ENCODE data around the gene TMEM131. TPM values are rescaled to one million over a fixed set of nuclear protein-coding genes. Genes with fewer than 3 reads are reported as not detected.
"Not testable (repeated sequence)": the region's sequence is repeated elsewhere in the genome, so short reads cannot be mapped to it uniquely, and the experiment has no call there.

The TMEM131 gene
- total RNA-seq, 2 donors from 2014 or later = 49.5 to 52.0 TPM

DNA sequence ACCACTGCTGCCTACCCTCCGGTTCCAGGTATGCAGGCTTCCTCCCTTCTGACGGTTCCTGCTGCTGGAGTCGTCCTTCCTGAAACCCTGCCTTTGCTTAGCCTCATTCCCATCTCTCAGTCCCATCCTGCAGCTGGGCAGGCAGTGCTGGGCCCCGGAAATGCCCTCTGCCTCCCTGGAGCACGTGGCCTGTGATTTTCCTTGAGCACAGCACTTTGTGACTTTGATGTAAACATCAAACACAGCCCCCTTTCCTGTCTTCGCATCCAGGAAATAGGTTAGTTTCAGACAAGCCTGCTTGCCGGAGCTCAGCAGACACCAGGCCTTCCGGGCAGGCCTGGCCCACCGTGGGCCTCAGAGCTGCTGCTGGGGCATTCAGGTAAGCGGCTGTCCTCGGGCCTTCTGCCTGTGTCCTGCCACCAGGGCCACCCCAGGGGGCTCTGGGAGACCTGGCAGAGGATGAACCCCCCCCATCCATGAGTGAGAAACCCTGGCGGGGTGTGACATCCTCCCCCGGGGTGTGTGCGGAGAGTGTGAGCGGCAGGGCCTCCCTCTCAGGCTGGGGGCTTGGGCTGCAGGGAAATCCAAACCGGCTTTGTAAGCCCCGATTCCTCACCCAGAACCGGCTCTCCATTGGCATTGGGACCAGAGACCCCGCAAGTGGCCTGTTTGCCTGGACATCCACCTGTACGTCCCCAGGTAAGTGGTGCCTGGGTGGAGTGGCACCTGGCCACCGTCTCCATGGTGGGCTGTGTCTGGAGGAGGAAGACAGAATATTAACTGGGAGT lies 282.3 kb downstream of the TMEM131 start, which contains the start of gene ZAP70:
TSS of gene ZAP70 (plus strand) at position 281 of the 788 bp plus-strand sequence. CDS start 10,461 bp downstream, outside the sequence.
- Histone ChIP-seq H3K4me3 (peak within 1 kb of the TSS; percentile 32), H3K27ac (no peak within 1 kb of the TSS), H3K36me3 (no peaks in the 10 kb centered on the region), H3K4me1 (ENCODE audit: control insufficient read depth in 1 of 2, low read depth in 2 of 2) (no peaks in the 10 kb centered on the region), H3K27me3 (replicated peaks; ENCODE audit: insufficient read depth) (no peaks in the 10 kb centered on the region), H3K9me3 (no peaks in the 10 kb centered on the region)
- DNase-seq (ENCODE audit: low spot score) (no peak), ATAC-seq (ENCODE audit: insufficient number of reproducible peaks, low FRiP score, low read depth) (no peak)
- TF ChIP-seq, protein P1, sequence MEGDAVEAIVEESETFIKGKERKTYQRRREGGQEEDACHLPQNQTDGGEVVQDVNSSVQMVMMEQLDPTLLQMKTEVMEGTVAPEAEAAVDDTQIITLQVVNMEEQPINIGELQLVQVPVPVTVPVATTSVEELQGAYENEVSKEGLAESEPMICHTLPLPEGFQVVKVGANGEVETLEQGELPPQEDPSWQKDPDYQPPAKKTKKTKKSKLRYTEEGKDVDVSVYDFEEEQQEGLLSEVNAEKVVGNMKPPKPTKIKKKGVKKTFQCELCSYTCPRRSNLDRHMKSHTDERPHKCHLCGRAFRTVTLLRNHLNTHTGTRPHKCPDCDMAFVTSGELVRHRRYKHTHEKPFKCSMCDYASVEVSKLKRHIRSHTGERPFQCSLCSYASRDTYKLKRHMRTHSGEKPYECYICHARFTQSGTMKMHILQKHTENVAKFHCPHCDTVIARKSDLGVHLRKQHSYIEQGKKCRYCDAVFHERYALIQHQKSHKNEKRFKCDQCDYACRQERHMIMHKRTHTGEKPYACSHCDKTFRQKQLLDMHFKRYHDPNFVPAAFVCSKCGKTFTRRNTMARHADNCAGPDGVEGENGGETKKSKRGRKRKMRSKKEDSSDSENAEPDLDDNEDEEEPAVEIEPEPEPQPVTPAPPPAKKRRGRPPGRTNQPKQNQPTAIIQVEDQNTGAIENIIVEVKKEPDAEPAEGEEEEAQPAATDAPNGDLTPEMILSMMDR (IDR thresholded peaks at IDR 0.05) = no peak

DNA sequence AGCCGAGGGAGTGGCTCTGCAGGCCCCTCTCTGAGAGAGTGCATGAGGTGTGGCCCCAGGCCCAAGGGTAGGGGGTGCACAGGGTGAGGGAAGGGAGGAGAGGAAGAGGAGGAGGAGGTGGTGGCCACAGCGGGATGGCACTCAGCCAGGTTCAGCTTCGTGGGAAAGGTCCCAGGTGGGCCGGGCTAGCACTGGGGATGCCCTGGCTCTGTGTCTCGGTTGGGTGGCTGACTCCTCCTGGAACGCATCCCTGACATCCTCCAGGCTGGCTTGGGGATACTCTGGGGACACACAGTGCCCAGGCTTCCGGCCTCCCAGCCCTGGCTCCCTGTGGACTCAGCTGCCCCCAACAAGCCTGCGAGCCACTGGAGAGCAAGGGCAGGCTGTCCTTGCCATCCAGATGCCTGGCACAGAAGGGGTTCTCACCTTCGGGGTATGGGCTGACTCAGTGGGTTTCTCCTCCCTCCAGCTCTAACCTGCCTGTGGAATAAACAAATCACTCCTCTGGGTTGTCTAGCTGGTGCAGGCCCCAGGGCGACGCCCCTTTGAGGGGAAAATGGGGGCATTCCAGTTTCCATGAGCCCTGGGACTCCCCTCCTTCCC lies 283.0 kb downstream of the TMEM131 start:
- Histone ChIP-seq H3K27me3 (replicated peaks; ENCODE audit: insufficient read depth) (no peaks in the 10 kb centered on the region), H3K4me3 (no peak overlapping the region), H3K4me1 (ENCODE audit: control insufficient read depth in 1 of 2, low read depth in 2 of 2) (no peaks in the 10 kb centered on the region), H3K9me3 (no peaks in the 10 kb centered on the region), H3K27ac (no peak overlapping the region), H3K36me3 (no peaks in the 10 kb centered on the region)
- ATAC-seq (ENCODE audit: insufficient number of reproducible peaks, low FRiP score, low read depth) (no peak), DNase-seq (ENCODE audit: low spot score) (no peak)
- TF ChIP-seq, protein P1 (IDR thresholded peaks at IDR 0.05) = no peak

DNA sequence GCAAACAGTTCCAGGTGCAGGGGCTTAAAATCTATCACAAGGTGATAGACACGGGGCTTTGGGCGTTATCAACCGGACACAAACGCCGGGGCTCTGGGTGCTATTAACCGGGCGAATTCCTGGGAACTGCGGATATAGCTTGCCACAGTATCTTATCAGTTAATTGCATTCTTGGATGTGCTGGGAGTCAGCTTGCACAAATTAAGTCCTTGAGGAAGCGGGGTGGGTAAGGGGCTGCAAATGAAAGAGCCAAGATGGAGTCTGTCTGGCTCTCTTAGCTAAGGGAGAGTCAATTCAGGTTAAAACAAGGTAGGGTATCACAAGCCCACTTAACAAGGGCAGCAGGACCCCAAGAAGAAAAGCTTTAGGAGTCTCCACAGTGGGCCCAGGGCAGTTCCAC lies 283.6 kb downstream of the TMEM131 start:
- H3K4me3 ChIP-seq; H3K27me3 ChIP-seq (replicated peaks; ENCODE audit: insufficient read depth); ATAC-seq (ENCODE audit: insufficient number of reproducible peaks, low FRiP score, low read depth); H3K36me3 ChIP-seq; DNase-seq (ENCODE audit: low spot score); H3K9me3 ChIP-seq; H3K4me1 ChIP-seq (ENCODE audit: control insufficient read depth in 1 of 2, low read depth in 2 of 2); H3K27ac ChIP-seq: not testable (repeated sequence)

GRCh38 chr2:97711394-97711711 lies 284.4 kb downstream of the TMEM131 start:
- H3K27ac ChIP-seq = no peak overlapping the region
- no peak overlapping the region for H3K4me3 ChIP-seq
- TF ChIP-seq, protein P1 (IDR thresholded peaks at IDR 0.05) = no peak
- ATAC-seq (ENCODE audit: insufficient number of reproducible peaks, low FRiP score, low read depth) = no peak
- no peaks in the 10 kb centered on the region for H3K27me3 ChIP-seq (replicated peaks; ENCODE audit: insufficient read depth)
- DNase-seq (ENCODE audit: low spot score) = no peak
- H3K36me3 ChIP-seq = no peaks in the 10 kb centered on the region
- H3K4me1 ChIP-seq (ENCODE audit: control insufficient read depth in 1 of 2, low read depth in 2 of 2) = no peaks in the 10 kb centered on the region
- no peaks in the 10 kb centered on the region for H3K9me3 ChIP-seq

DNA sequence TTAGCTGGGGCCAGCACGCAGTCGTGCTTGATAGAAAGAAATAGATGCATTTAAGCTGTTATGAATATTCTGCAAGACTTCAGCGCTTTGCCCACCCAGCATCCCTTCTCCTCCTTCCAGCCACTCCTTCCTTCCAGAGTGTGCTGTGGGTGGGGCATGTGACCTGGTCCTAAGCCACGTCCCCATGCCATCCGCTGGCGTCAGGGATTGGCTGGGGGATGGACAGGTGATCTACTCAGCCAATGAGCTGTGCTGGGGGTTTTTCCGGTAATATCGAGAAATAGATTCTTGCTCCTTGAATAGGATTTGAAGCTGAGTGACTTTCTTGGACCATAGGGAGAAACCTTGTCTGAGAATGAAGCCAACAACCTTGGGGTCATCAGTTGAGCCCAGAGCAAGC lies 287.1 kb downstream of the TMEM131 start:
- H3K27me3 ChIP-seq (replicated peaks; ENCODE audit: insufficient read depth) = no peaks in the 10 kb centered on the region
- ATAC-seq (ENCODE audit: insufficient number of reproducible peaks, low FRiP score, low read depth) (no peak), DNase-seq (ENCODE audit: low spot score) (no peak)
- H3K4me3 ChIP-seq = no peak overlapping the region
- no peaks in the 10 kb centered on the region for H3K4me1 ChIP-seq (ENCODE audit: control insufficient read depth in 1 of 2, low read depth in 2 of 2)
- no peaks in the 10 kb centered on the region for H3K36me3 ChIP-seq
- H3K9me3 ChIP-seq = no peaks in the 10 kb centered on the region
- TF ChIP-seq, protein P1 (IDR thresholded peaks at IDR 0.05) = no peak
- no peak overlapping the region for H3K27ac ChIP-seq

All from thoracic aorta (tissue), 2 donors.